HepG2 (cell line): Measurements from ENCODE around the gene CAD. TPM values are rescaled to one million over a fixed set of nuclear protein-coding genes. Genes with fewer than 3 reads are reported as not detected.
A peak's percentile ranks its signal among the peaks of the same experiment; 100 is the strongest.

Experiments
- CREBL2 ChIP-seq: sonication (generic); formaldehyde crosslinking; IDR thresholded peaks from 2 replicates; pipeline ENCODE4 v1.8.1; 2023; ENCODE audit warnings: missing genetic modification reagents, mild to moderate bottlenecking, borderline replicate concordance
- ELK4 ChIP-seq: sonication (generic); formaldehyde crosslinking; IDR thresholded peaks from 2 replicates; pipeline ENCODE4 v1.9.0; 2021; ENCODE audit warnings: missing genetic modification reagents, borderline replicate concordance
- GMEB2 ChIP-seq: IDR thresholded peaks from 2 replicates; pipeline ENCODE4 v1.6.1; 2016; ENCODE audit warnings: missing biosample characterization, missing genetic modification reagents, low read depth
- KDM5A ChIP-seq: fragments of 200-600 bp; sonication (generic); IDR thresholded peaks from 2 replicates; pipeline ENCODE4 v1.7.0; 2018; ENCODE audit warnings: antibody characterized with exemption, mild to moderate bottlenecking, low read length, borderline replicate concordance
- KLF13 ChIP-seq: sonication (generic); formaldehyde crosslinking; IDR thresholded peaks from 2 replicates; pipeline ENCODE4 v1.4.0; 2020; ENCODE audit warnings: mild to moderate bottlenecking, missing genetic modification reagents
- KLF15 ChIP-seq: sonication (generic); formaldehyde crosslinking; IDR thresholded peaks from 2 replicates; pipeline ENCODE4 v1.8.1; 2023; ENCODE audit warnings: borderline replicate concordance, mild to moderate bottlenecking, inconsistent platforms, missing genetic modification reagents, mixed read lengths
- MXD1 ChIP-seq: sonication (generic); formaldehyde crosslinking; IDR thresholded peaks from 2 replicates; pipeline ENCODE4 v1.4.0; 2020; ENCODE audit warnings: mild to moderate bottlenecking, missing genetic modification reagents
- MYNN ChIP-seq: sonication (generic); formaldehyde crosslinking; IDR thresholded peaks from 2 replicates; pipeline ENCODE4 v1.4.0; 2020; ENCODE audit warnings: mild to moderate bottlenecking, low read depth, missing genetic modification reagents
- NR1H2 ChIP-seq: sonication (generic); formaldehyde crosslinking; IDR thresholded peaks from 2 replicates; pipeline ENCODE4 v1.8.1; 2022; ENCODE audit warnings: low read depth, missing genetic modification reagents, borderline replicate concordance
- RFX5 ChIP-seq: IDR thresholded peaks from 2 replicates; pipeline ENCODE4 v1.6.1; 2011; ENCODE audit warnings: low read depth, low read length, improper control_type of control experiment
- RXRB ChIP-seq: IDR thresholded peaks from 2 replicates; pipeline ENCODE4 v1.6.1; 2016; ENCODE audit warnings: borderline replicate concordance, missing genetic modification reagents, missing compliant biosample characterization
- SALL1 ChIP-seq: sonication (generic); formaldehyde crosslinking; IDR thresholded peaks from 2 replicates; pipeline ENCODE4 v1.8.0; 2022; ENCODE audit warnings: mild to moderate bottlenecking, missing genetic modification reagents
- STAG1 ChIP-seq: sonication (generic); formaldehyde crosslinking; IDR thresholded peaks from 2 replicates; pipeline ENCODE4 v1.4.0; 2020; ENCODE audit warnings: missing genetic modification reagents
- ZIK1 ChIP-seq: sonication (generic); formaldehyde crosslinking; IDR thresholded peaks from 2 replicates; pipeline ENCODE4 v1.5.0; 2020; ENCODE audit warnings: mild to moderate bottlenecking, low read depth, missing genetic modification reagents, borderline replicate concordance
- ZKSCAN5 ChIP-seq: sonication (generic); formaldehyde crosslinking; IDR thresholded peaks from 2 replicates; pipeline ENCODE4 v1.5.1; 2020; ENCODE audit warnings: mild to moderate bottlenecking, missing genetic modification reagents
- ZMYM3 ChIP-seq: sonication (generic); formaldehyde crosslinking; IDR thresholded peaks from 2 replicates; pipeline ENCODE4 v1.5.1; 2020; ENCODE audit warnings: mild to moderate bottlenecking, missing genetic modification reagents
- ZNF160 ChIP-seq: sonication (generic); formaldehyde crosslinking; IDR thresholded peaks from 2 replicates; pipeline ENCODE4 v1.8.0; 2022; ENCODE audit warnings: mild to moderate bottlenecking, inconsistent platforms, missing genetic modification reagents
- ZNF383 ChIP-seq: sonication (generic); formaldehyde crosslinking; IDR thresholded peaks from 2 replicates; pipeline ENCODE4 v1.4.0; 2020; ENCODE audit warnings: missing genetic modification reagents, mild to moderate bottlenecking, borderline replicate concordance
- ZNF775 ChIP-seq: sonication (generic); formaldehyde crosslinking; IDR thresholded peaks from 2 replicates; pipeline ENCODE4 v1.4.0; 2020; ENCODE audit warnings: missing genetic modification reagents, mild to moderate bottlenecking, moderate library complexity, borderline replicate concordance
- polyA plus RNA-seq, 8 experiments: library from polyadenylated mRNA; depleted of rRNA in 3 of 8; stranded (reverse) in 7 of 8; unstranded in 1 of 8; fragments of >200 nt; fragmentation: Illumina TruSeq in 4 of 8; extraction: Trizol in 4 of 8; gene quantifications; 2 replicates each; pipeline versions ENCODE4 v1.2.1 to v1.2.3, GENCODE V29; 2011 to 2016; ENCODE audit warnings: low read depth in 4 of 8, missing spikeins in 1 of 8, mixed read lengths in 1 of 8; ENCODE audit not compliant: insufficient read depth in 1 of 8
- total RNA-seq, 5 experiments: library from RNA; depleted of rRNA; stranded (reverse); fragments of >200 nt; fragmentation: Illumina TruSeq; extraction: Trizol; gene quantifications; 2 replicates each; pipeline ENCODE4 v1.2.3, GENCODE V29; 2016; ENCODE audit warnings: low read depth in 1 of 5

Gene CAD
- total and polyA plus RNA-seq, 2 of the 13 experiments (the other 11 are each of a cell fraction or from before 2014, with no cell fraction given): 21.7 to 37.0 TPM

GRCh38 chr2:27217173-27218121 lies at the start of gene CAD (continued):
- TF ChIP-seq GMEB2 (CRISPR knock-in tag) (peak; percentile 61; the same call in 1 of the 2 replicates), CREBL2 (CRISPR knock-in tag) (peak; percentile 78; the same call in 1 of the 2 replicates), ZNF160 (CRISPR knock-in tag) (no peak), KDM5A (no peak), ZKSCAN5 (CRISPR knock-in tag) (no peak), RFX5 (no peak), RXRB (CRISPR knock-in tag) (no peak), STAG1 (peak; percentile 18), ZMYM3 (CRISPR knock-in tag) (no peak), MYNN (CRISPR knock-in tag) (peak; percentile 62; the same call in 1 of the 2 replicates), KLF15 (CRISPR knock-in tag) (no peak), ELK4 (CRISPR knock-in tag) (no peak), ZNF775 (CRISPR knock-in tag) (no peak), ZNF383 (no peak), ZIK1 (CRISPR knock-in tag) (peak; percentile 66; the same call in 1 of the 2 replicates), SALL1 (CRISPR knock-in tag) (peak; percentile 92), KLF13 (CRISPR knock-in tag) (no peak), MXD1 (CRISPR knock-in tag) (peak; percentile 96), NR1H2 (0 out of 2 replicates have a peak, but pooled peaks have one; percentile 10)
